ENCODE results near the gene CAMTA2. TPM values are rescaled to one million over a fixed set of nuclear protein-coding genes. Genes with fewer than 3 reads are reported as not detected.

Gene CAMTA2
- total and polyA plus RNA-seq, 9 of the 15 experiments (the other 6 are each of a cell fraction or from before 2014, with no cell fraction given): 0.24 to 25.1 (median 6.3) TPM

DNA sequence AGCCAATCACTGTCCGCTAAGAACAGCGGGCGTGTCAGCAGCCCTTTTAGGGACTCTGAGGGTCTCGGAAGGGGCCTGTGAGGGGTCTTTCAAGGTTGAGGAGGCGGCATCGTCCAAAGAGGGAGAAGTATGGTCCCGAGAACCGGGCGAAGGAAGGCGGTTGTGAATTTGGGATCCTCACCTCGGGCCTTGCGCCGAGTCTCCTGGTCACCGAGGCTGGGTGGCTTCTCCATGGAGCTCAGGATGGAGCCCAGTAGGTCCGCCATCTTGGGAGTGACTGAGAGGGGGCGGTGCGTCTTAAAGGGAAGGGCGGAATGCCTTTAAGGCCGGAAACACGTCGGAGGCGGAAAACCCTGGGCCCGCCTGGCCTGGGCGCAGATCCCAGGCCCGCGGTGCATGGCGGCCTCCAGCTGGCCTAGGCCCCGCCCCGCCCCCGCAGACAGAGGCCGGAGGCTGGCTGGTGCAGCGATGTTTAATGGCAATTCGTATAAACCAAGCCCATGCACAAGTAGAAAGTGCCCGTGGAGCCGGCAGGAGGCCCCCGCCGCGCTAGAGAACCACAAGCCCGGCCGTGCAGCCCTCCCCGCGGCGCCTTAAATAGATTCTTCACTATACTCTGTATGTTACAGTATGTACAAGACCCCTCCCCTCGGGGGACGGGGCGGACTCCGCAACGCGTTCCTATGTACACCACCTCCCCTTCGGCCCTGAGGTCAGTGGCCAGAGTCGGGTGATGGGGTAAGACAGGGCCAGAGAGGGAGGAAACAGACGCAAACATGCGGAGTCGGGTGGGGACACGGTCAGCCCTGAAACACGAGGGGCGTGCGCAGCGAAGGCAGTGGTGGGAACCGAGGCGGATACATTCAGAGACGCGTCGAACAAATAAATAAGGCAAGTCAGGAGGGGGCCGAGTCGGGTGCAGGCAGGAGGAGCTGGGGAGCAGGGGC, 19.7 kb downstream of the CAMTA2 start, which contains the start of gene SPAG7 (continued):
- no peak for TF ChIP-seq ZNF263 (CRISPR knock-in tag; IDR thresholded peaks at IDR 0.05; ENCODE audit: borderline replicate concordance)
- peak; percentile 27; the same call in 1 of the 2 replicates for TF ChIP-seq NFIC (IDR thresholded peaks at IDR 0.05)
- TF ChIP-seq, protein P1, sequence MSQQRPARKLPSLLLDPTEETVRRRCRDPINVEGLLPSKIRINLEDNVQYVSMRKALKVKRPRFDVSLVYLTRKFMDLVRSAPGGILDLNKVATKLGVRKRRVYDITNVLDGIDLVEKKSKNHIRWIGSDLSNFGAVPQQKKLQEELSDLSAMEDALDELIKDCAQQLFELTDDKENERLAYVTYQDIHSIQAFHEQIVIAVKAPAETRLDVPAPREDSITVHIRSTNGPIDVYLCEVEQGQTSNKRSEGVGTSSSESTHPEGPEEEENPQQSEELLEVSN (IDR thresholded peaks at IDR 0.05; ENCODE audit: borderline replicate concordance in 1 of 2, extremely low read depth in 1 of 2, insufficient read depth in 1 of 2, insufficient read length in 1 of 2, low read depth in 1 of 2, low read length in 1 of 2, poor library complexity in 1 of 2, severe bottlenecking in 1 of 2): peak; percentile 11 to 76
- no peak for TF ChIP-seq SNRNP70 (optimal IDR thresholded peaks at IDR 0.05; ENCODE audit: low read depth, low read length)
- TF ChIP-seq PHF20 (IDR thresholded peaks at IDR 0.05; ENCODE audit: partially characterized antibody): peak; percentile 72
- TF ChIP-seq, protein P2, sequence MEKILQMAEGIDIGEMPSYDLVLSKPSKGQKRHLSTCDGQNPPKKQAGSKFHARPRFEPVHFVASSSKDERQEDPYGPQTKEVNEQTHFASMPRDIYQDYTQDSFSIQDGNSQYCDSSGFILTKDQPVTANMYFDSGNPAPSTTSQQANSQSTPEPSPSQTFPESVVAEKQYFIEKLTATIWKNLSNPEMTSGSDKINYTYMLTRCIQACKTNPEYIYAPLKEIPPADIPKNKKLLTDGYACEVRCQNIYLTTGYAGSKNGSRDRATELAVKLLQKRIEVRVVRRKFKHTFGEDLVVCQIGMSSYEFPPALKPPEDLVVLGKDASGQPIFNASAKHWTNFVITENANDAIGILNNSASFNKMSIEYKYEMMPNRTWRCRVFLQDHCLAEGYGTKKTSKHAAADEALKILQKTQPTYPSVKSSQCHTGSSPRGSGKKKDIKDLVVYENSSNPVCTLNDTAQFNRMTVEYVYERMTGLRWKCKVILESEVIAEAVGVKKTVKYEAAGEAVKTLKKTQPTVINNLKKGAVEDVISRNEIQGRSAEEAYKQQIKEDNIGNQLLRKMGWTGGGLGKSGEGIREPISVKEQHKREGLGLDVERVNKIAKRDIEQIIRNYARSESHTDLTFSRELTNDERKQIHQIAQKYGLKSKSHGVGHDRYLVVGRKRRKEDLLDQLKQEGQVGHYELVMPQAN (IDR thresholded peaks at IDR 0.05; ENCODE audit: borderline replicate concordance): peak; percentile 24; the same call in 1 of the 2 replicates
- peak; percentile 78 for TF ChIP-seq POLR2B (IDR thresholded peaks at IDR 0.05; ENCODE audit: low read depth, partially characterized antibody)
- TF ChIP-seq LCOR (CRISPR knock-in tag; IDR thresholded peaks at IDR 0.05): 0 out of 2 replicates have a peak, but pooled peaks have one; percentile 38
- TF ChIP-seq, protein P3, sequence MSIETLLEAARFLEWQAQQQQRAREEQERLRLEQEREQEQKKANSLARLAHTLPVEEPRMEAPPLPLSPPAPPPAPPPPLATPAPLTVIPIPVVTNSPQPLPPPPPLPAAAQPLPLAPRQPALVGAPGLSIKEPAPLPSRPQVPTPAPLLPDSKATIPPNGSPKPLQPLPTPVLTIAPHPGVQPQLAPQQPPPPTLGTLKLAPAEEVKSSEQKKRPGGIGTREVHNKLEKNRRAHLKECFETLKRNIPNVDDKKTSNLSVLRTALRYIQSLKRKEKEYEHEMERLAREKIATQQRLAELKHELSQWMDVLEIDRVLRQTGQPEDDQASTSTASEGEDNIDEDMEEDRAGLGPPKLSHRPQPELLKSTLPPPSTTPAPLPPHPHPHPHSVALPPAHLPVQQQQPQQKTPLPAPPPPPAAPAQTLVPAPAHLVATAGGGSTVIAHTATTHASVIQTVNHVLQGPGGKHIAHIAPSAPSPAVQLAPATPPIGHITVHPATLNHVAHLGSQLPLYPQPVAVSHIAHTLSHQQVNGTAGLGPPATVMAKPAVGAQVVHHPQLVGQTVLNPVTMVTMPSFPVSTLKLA (conservative IDR thresholded peaks at IDR 0.05): peak; percentile 40 to 72; a peak in 3 of 4 replicates
- peak; percentile 17 for TF ChIP-seq CHD1 (IDR thresholded peaks at IDR 0.05; ENCODE audit: low read length)
- TF ChIP-seq POLR3A (IDR thresholded peaks at IDR 0.05; ENCODE audit: borderline replicate concordance, extremely low read depth, insufficient read depth, insufficient read length): no peak
- peak; percentile 75 for TF ChIP-seq SMAD4 (CRISPR knock-in tag; conservative IDR thresholded peaks at IDR 0.05)
- TF ChIP-seq TBP (optimal IDR thresholded peaks at IDR 0.05; ENCODE audit: low read depth, low read length): peak; percentile 58
- no peak for TF ChIP-seq ERF (CRISPR knock-in tag; IDR thresholded peaks at IDR 0.05)
